ENCODE data around the gene TMCC1.
"Not testable (repeated sequence)": the region's sequence is repeated elsewhere in the genome, so short reads cannot be mapped to it uniquely, and the experiment has no call there.

Gene TMCC1

DNA sequence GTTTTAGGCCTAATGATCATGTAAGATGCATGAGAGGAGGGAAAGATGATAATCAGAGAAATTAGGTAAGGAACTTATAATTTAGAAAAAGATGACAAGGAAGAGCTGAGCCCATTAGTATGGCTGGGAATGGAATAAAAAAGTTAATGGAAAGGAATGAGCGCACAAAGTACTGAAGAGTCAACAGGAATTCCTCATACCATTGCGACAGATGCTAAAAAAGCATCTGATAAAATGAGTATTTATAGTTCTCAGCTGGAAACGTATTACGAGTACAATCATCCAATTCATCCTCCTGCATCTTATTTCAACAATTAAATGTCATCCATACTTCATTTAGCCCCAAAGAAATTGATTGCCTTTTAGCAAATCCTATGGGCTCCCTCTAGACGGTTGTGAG is 58.9 kb downstream of the TMCC1 start:
- DNase-seq = no peak

DNA sequence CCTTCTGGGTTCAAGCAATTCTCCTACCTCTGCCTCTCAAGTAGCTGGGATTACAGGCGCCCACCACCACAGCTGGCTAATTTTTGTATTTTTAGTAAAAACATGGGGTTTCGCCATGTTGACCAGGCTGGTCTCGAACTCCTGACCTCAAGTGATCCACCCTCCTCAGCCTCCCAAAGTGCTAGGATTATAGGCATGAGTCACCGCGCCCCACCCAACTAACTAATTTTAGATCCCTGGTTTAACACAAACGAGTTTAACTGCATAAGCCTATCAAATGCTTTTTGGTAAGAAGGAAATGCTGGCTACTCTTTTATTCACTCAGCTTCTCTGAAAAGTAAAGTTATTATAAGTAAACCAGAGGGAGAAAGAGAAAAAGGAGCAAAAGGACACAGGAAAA is 61.6 kb downstream of the TMCC1 start:
- DNase-seq = not testable (repeated sequence)

DNA sequence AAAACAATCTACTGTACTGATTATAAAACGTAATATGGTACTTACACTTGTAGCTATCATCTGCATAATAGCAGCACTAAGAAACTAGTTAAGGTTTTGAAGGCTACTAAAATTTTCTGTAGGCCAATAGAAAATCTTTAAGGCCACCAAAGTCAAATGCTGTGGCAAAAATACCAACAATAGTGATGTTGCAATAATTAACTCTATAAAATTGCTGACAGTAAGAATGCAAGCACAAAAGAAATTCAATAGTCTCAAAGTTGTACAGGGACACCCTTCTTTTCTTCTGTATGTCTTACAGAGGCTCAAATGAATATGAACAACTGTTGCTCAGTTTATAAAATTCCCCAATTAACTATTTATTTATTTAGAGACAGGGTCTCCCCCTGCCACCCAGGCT is 62.0 kb downstream of the TMCC1 start:
- DNase-seq = no peak

DNA sequence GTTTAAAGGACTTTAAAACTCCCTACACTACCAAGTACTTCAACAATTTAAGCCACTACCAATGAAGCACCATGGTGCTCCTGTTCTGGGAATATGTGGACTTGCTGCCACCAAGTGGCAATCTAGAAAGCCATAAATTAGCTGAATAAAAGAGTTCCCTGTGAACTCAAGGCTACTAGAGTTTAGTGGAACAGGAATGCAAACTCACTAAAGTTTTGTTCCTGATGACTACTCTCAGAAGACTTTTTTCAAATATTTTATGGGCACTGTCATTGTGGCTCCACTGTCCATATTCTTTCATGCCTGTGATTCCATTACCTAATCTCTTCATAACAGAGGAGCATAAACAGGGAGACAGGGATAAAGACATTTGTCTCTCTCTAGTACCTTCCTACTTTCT is 63.9 kb downstream of the TMCC1 start:
- DNase-seq = no peak

DNA sequence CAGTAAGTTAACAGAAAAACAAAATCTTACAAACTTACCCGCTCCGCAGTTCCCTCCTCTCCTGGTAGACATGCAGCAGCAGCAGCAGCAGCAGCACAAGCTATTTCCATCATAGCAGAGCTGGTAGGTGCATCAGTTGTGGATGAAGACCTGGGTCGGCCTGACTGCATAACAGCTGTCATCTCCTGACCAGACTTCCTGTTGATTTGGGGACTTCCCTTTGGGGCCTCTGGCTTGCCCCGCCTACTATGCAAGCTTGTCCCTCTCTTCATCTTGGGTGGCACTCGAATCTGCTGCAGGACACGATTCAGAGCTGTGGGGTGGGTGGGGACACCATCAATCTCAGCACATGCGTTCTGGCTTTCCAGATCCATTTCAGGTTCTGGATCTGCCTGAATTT is 65.7 kb downstream of the TMCC1 start:
- DNase-seq = no peak

DNA sequence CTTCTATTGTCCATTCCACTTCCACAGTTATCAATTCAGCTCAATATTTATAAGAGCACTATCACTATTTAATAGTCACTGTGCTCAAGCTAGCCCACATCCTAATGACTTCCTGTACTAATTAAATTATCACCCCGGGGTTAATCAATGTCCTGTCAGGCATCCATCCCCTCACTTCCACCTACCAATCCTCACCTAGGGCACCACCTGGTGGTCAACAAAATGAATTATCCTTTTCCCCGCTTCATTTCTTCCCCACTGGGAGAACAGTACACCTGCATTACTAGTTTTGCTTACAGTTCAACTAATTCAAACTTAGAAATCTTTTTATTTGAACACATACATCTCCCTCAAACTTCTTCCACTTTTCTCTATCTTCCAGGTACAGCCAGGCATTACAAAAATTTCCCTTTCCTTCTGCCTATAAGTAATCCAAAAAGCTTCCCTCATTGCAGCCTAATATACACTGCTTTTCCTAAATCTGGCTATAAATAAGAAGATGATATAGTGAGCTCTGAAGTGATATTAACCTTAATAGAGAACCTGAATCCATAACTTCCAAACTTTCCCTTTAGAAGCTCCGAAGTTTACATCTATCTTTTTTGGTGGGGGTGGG is 68.5 kb downstream of the TMCC1 start:
- no peak for DNase-seq

DNA sequence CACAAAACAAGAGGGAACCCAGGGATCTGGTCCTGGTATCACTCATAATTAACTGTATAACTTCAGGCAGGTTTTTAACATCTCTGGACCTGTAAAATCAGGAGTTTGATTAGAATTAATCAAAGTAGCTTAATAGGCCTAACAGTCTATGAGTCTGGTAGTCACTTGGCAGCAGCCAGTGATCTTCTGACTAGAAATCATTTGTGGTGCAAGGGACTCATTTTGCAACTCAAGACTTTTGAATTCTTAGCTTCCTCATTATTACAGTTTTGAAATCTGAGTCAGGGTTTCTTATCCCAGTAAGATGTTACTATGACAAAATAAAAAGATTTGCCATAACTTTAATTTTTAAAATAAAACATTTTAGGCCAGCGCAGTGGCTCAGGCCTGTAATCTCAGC is 70.8 kb downstream of the TMCC1 start:
- DNase-seq = no peak

DNA sequence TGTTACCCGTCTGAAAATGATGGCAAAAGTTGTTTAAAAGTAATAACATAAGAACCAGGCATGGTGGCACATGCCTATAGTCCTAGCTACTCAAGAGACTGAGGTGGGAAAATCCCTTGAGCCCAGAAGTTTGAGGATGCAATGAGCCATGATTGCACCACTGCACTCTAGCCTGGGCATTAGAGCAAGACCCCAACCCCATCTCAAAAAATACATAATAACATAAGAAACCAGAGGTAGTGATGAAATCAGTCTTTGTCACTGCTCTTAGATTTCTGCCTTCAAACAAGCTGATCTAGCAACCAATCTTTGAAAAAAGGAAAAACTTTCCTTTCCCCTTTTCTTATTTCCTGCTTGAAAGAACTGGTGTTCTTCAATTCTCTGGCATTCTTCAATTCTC is 71.3 kb downstream of the TMCC1 start:
- no peak for DNase-seq

DNA sequence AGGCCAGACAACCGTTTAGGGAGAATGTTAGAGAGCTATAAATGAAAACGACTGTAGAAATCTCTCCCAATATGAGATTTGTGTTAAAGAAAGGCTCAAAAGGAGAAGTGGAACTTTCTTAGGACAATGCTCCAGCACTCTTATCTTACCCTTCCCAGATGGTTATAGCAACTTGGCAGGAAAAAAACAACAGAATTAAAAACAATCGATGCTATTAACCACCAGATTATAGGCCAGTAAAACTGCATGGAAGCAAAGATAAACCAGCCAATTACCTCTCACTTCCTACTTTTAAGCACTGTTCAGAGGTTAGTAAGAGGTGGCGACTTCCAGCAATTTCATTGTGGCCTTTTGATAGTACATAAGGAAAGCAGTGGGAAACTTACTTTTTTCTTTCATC is 72.9 kb downstream of the TMCC1 start:
- DNase-seq = no peak

DNA sequence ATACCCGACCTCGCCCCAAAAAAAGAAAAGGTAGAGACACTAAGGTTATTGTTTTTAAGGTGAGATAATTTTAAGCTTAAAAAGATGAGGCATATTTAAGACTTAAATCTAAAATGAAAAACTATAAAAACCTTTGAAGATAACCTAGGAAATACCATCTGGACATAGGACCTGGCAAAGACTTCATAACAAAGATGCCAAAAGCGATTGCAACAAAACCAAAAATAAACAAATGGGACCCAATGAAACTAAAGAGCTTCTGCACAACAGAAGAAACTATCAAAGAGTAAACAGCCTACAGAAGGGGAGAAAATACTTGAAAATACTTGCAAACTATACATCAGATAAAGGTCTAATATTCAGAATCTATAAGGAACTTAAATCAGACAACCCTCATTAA is 80.9 kb downstream of the TMCC1 start:
- no peak for DNase-seq

DNA sequence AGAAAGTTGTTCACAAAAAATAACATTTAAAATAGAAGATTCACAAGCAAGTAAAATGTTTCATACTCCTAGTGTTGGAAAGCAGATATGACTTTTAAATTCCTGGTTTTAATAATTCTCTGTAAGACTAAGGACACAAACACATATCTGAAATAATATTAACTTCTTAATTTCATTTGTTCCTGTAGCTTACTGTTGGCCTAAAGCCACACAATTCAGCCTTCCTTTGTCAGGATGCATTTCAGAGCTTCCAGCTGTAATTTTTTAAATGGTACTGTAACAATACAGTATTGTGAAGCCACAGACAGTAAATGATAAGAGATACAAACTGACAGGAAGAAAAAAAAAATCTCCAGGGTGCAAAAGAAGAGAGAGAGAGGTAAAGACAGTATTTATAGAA is 84.2 kb downstream of the TMCC1 start:
- no peak for DNase-seq

DNA sequence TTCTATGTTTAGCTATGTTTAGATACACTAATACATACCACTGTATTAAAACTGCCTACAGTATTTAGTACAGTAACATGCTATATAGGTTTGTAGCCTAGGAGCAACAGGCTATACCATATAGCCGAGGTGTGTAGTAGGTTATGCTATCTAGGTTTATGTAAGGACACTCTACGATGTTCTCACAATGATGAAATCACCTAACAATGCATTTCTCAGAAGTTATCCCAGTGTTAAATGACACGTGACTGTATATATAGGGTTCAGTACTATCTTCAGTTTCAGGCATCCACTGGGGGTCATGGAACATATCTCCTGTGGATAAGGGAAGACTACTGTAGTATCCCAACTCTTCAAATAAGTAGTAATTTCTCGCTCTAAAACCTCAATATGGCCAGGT is 97.4 kb downstream of the TMCC1 start:
- no peak for DNase-seq

DNA sequence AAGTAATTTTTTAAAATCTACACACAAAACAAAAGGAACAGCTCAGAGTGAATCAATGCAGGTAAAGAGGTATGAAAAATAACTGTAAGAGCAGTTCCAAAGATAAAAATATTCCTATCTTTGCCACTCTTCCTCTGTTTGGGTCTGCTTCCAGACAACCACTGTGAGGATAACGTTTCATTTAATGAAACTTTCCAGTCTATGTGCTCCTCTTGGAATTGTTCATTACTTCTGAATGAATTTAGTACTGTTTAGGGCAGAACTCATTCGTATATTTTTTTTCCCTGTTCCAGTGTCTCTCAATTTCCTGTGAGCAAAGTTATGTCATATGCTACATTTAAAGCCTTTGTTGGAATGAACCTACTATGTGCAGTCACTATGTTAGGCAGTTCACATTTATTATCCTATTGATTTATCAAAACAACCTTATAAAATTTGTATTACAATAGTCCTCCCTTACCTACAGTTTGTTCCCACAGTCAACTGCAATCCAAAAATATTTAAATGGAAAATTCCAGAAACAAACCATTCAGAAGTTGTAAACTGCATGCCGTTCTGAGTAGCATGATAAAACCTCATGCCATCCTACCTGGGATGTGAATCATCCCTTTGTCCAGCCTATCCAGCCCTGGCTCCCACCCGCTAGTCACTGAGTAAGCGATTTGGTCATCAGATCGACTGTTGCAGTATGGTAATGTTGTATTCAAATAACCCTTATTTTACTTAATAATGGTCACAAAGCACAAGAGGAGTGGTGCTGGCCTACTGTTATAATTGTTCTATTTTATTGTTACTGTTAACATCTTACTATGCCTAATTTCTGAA is 98.1 kb downstream of the TMCC1 start:
- DNase-seq = no peak

DNA sequence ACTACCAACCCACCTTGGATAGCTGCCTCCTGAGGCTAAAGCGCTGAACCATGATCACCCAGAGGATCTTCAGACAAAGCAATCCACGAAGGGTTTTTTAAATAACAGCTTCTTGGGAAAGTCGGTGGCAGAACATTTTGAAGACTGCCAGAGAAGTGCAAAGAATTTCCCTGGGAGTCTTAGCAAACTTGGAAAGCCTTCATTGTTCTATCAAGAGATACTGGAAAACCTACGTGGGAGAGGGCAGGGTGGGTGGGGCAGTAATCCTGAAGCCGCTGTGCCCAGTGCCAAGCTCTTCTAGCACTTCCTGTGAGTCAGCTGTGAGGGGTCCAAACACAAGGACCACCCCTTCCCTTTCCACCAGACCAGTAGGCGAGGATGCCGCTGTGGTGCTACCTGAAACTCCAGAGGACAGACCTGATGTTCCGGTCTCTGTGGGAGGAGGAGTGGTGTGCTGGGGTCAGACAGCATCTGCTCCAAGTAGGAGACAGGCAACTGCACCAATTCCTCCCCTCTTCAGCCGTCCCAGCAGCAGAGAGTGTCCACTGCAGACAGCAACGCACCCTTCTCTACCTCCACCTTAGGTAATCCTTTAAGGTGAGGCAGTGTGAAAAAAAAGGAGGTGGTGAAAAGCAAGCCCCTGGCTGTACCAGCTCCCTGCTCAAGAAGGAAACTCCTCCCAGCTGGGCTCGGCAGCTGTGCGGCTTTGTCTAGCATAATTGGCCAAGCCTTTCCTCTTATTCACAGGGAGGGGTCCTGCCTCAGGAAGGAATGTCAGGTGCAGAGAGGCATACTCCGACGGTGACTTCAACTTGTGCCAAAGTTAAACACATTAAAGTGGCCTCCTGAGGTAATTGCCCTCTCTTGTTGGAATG is 99.0 kb downstream of the TMCC1 start:
- DNase-seq = no peak

DNA sequence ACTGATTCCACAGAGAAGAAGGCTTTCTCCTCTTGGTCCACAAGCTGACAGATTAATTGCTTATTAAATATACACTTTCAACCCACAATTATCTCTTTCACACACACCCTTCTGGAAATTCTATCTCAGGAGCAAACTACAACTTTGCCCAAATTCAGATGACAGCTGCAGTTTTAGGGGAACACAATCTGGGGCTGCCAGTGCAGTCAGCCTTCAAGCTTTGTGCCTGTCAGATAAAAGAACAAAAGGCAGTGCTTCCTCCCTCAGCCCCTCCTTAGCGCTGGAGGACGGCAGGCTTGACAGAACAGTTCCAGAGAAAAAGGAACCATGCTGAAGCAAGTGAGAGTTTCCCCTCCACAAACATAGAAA is 99.6 kb downstream of the TMCC1 start:
- no peak for DNase-seq

DNA sequence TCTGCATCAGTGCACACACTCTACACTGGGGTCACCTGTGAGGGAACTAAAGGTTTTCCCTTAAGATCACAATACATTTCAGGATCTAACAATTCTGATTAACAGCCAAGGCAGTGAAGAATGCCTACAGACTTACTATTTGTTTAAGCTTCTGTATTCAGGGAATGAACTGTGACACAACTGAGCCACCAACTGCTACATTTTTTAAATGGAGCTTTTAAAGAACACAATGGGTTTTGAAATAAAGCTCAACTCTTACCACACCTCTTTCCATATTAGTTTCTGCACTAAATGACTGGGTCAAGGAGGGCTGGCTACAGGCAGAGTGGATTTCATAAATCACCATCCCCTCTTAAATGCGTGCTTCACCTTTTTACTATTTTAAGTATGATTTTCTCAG is 100.2 kb downstream of the TMCC1 start:
- no peak for DNase-seq

DNA sequence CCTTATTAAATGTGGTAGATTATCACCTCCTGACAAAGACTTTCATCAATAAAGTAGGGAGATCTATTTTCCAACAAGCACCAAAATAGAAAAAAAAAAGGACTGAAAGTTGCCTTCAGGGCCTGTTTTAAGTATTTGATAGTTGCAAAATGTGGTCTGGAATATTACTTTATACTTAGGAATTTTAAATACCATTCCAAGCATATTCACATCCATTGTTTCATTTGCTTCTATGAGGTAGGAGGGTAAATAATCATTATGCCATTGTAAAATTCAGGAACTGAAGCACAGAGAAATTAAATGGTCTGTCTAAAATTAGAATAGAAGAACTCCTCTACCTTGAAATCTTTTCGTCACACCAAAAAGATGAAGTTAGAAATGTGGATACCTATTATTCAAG is 110.0 kb downstream of the TMCC1 start:
- no peak for DNase-seq

DNA sequence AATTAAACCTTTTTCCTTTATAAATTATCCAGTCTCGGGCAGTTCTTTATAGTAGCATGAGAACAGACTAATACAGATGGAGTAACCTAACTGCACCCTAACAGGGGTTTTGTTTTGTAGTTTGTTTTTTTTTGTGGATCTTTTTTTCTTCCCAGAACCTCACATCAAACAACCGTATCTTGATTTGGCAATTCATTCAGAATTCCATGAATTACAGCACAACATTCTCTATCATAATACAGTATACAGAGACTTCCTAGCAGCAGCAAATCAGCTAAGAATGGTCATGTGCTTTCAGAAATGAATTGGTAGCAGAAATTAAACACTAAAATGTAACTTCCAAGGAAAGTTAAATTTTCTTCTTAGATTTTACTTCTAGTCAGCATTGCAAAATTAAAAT is 114.6 kb downstream of the TMCC1 start:
- DNase-seq = no peak

DNA sequence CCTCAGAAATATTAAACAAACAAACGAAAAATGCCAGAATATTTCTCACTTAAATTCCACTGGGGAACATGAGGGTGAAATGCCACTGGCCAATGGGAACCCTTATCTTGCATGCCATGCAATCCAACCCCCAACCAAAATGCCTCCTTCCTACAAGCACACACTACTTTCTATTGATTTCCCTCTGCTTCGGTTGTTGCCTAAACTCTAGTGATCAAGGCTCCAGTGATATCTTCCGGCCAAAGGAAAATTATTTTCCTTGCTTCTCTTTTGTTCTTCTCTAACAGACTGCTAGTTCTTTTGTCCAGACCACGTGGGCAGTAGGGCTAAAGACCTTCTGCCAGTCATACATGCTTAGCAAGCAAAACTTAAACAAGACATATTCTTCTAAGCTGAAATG is 115.7 kb downstream of the TMCC1 start:
- no peak for DNase-seq

DNA sequence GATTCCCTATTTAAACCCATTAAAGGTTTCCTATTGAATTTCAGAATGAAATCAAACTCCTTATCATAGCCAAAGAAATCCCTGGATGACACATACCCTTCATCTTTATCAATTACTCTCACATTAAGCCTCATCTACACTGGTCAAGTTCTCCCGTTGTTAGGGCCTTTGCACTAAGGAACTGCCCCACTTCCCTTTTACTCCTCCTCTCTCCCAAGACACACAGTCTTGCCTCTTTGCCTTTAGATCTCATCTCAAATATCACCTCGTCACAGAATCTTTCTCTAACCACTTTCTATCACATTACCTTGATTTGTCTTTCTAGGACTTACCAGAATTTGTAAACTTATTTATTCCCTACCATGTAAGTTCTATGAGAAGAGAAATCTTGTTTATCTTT is 117.6 kb downstream of the TMCC1 start:
- no peak for DNase-seq

DNA sequence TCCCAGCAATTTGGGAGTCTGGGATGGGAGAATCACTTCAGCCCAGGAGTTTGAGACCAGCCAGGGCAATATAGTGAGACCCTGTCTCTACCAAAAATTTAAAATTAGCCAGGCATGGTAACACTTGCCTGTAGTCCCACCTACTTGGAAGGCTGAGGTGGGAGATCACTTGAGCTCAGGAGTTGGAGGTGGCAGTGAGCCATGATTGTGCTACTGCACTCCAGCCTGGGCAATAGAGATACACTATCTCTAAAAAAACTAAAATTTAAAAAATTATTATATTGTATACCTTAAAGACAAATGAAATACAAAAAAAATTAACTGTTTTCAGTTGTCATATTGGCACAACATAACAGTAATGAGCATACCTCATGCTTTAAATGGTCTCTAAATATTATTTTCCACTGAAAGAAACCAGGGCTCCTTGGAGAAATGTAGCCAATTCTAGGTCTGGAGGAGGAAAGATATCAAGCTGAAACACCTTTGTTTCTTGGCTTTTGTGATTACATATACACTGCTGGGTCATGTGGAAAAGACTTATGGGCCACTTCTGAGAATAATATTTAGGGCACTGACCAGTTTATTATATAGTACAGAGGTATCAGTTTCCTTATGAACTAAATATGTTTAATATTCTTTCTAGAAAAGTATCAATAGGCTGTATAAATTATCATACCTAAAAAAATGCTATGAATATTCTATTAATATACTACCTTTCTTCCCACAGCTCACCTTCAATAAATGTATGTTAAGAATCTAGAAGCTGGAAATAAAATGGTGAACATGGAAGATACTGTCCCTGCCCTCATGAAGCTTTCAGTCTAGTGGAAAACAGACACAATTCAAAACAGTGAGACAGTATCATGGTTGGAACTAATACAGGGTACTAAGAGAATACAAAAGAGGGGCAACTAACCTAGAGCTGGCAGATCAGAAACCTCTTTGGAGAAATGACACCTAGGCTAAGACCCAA is 119.5 kb downstream of the TMCC1 start:
- DNase-seq = no peak

DNA sequence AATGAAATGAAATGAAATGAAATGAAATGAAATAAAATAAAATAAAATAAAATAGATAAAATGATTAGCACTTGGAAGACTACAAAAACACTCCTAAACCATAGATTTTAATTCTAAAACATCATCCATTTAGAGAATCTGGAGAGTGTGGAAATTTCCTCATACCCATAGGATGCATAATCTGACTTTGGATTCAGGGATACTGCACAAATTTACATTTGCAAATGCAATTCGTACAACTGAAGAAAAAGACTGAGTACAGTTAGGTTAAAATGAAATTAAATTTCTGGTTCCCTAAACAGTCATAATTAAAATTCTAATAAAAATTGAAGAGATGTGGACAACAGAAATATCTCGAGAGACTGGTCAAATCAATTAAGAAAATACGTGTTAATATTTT is 122.9 kb downstream of the TMCC1 start:
- no peak for DNase-seq

DNA sequence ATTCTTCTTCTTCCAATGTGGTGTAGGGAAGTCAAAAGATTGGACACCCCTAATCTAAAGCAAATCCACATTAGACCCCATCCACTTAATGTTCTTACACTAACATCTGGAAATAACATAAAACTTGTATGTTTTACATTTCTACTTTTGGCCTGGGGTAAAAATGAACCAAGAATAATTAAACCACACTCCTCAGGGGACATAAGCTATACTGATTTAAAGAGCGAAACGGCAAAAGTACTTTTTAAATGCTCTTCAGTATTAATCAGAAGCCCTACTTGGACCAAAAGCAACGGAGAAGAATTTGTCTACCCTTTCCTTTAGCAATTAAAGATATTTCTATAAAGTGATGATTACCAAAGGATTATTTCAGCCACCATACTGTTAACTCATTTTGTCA is 123.9 kb downstream of the TMCC1 start:
- no peak for DNase-seq
